NCI-H82 treated with DMSO at 0.1 percent for 48 hours (cell line): Measurements from ENCODE around the gene NMD3.
"Not testable (repeated sequence)": the region's sequence is repeated elsewhere in the genome, so short reads cannot be mapped to it uniquely, and the experiment has no call there.

Source experiments
- DNase-seq: peaks from one replicate; lab custom pipeline; 2025; ENCODE audit not compliant: unreplicated experiment; lab: John Stamatoyannopoulos, UW

Gene NMD3

DNA sequence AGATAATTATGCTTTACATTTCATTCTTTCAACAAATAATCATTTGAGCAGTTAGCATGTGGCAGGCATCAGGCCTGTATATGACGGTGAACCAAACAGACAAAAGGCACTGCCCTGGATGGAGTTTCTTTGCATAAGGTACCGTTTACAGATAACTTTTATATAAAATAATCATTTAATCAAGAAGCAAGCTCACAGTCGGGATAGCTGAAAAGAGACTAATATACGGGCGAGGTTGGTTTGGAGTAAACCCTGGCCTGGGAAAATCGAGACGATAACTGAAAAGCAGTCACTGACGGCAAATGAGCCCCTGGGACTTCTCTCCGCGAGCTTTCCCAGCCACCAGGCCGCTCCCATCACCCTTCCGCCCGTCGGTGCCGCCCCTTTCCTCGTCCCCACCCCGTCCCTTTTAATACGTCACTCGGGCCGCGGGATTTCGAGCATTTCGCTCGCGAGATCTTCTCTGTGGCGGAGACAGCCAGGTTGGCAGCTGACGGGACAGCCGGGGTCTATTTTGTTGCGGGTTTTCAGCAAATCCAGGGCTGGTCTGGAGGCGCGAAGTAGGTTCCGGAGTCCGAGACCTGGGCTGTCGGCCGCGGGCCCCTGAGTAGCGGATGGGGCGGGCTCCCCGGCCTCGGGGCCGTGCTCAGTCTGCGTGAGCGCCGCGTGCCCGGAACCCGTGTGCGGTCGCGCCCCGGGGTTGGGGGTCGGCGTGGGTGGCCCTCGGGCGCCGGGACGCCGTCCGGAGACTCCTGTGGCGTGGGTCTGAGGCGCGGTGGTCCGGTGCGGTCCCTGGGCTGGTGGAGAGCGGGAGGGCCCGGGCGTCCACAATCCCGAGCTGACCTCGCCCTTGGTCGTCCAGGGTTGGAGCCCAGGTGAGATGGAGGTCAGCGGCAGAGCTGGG lies at the start of gene NMD3:
Gene NMD3 (plus strand): TSS at position 462 of the 904 bp plus-strand sequence. CDS start 703 bp downstream, outside the sequence.
- DNase-seq: peak; percentile 86

DNA sequence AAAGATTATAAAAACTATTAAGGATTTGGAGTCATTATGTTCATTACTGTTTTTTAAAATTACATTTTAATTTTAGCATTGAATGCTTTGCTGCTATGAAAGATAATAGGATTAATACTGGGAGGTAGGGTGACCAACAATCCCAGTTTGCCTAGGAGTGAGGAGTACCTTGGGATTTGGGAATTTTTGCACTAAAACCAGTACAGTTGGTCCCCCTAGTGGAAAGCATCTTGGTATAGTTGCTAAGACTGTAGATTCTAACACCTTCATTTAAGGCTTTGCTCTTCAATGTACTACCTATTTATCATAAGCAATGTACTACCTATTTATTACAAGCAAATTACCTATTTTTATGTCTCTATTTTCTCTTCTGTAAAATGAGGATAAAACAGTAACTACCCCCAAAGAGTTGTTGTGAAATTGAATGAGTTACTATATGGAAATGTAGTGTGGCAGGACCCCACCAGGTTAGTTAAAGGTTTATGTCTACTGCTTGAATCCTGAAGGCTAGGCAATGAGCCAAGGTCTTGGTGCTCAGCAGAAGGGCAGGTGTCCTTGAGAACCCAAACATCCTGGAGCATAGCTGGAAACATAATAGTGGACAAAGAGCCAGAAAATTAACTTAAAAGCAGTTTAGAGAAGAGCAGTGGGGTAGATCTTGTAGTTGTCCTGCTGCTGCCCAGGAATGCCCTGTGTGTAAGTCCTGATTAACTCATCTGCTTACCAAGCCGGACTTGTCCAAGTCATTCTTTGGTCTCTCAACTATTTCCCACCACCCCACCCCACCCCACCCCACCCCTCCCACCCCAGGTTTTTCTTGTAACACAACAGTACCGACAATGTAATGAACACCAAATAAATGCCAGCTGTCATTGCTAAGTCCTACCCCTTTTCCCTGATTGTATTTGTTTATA lies 49.2 kb upstream of the NMD3 start:
- DNase-seq: no peak

- no peak for DNase-seq
Measured at GRCh38 chr3:161175506-161175905, 45.6 kb upstream of the NMD3 start.

GRCh38 chr3:161177991-161178390 lies 43.1 kb upstream of the NMD3 start:
- no peak for DNase-seq

DNA sequence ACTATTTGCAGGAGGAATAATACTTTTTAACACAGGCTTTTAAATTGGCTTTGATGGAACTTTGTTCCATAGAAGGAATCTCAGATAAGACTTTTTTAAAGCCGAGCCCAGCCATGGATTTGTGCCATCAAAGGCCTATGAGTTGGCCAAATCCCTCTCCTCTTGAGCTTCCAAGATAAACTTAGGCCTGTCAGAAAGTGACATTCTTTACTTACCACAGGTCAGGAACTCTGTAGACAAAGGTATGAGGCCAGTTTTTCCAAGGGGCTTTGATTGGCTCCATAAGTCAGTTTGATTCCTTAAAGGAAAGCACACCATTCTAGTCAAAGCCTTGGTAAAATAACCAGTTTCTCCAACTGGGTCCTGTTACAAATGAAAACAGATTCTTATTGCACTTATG lies 39.7 kb upstream of the NMD3 start:
- DNase-seq: not testable (repeated sequence)

DNA sequence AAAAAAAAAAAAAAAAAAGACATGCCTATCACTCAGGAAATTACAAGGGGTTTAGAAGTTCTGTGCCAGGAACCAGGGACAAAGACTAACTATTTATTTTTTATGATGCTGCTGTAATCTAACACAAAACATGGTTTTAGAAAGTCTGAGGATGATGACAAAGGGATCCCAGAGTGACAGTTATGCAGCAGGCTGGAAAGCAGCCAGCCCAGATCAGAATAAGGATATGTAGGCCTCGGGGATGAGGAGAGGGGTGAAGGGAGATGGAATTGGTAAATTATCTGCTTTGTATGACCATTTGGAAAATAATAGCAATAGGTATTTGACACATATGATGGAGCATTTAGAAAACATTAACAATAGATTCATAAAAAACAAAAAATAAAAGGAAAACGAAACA lies 34.1 kb upstream of the NMD3 start:
- no peak for DNase-seq

DNA sequence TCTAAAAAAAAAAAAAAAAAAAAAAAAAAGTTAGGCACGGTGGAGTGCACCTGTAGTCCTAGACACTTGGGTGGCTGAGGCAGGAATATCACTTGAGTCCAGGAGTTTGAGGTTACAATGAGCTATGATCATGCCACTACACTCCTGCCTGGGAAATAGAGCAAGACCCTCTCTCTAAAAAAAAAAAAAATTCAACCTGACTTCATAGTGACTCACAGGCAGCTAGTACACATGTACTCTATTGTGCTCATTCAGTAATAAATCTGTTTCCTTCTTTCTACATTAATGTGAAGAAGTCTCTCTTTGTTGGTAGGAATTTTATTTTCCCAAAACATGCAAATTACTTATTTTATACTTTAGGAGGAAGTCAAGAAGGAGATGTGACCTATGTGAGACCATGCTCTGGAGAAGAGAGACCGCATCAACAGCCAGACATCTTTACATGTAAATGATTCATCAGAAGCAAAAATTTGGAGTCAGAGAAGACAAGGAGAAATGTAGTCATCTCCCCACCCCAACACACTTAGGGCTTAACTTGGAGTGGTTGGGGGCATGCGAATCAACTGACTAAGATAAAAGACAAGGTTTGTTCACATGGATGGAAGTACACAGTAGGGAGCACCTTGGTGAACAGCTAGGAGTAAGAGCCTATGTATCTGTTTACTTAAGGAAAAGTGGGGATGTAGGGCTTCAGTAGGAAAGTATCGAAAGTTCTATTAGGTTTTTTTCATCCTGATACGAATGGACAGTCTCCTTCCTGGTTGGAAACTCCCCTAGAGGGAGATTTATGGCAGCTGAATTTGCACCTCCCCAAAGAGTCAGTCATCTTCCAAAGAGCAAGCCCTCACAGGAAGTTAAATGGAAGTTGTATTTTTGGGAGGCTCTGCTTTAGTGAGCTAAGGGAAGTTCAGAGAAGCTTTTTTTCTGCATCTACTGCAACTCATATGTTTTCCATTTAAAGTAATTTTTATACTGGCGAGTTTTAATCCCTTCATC lies 23.0 kb upstream of the NMD3 start:
- DNase-seq: no peak

DNA sequence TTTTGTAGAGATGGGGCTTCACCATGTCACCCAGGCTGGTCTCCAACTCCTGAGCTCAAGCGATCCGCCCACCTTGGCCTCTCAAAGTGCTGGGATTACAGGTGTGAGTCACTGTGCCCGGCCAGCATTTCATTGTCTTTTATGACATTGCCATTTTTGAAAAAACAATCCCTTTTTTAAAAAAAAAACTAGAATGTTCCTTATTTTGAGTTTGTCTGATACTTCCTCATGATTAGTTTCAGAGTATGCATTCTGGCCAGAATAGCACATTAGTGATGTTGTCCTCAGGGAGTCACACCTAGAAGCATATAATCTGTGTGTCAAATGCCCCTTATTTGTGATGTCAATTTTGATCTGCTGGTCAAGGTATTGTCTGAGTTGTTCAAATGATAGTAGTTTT lies 21.2 kb upstream of the NMD3 start:
- DNase-seq: no peak

DNA sequence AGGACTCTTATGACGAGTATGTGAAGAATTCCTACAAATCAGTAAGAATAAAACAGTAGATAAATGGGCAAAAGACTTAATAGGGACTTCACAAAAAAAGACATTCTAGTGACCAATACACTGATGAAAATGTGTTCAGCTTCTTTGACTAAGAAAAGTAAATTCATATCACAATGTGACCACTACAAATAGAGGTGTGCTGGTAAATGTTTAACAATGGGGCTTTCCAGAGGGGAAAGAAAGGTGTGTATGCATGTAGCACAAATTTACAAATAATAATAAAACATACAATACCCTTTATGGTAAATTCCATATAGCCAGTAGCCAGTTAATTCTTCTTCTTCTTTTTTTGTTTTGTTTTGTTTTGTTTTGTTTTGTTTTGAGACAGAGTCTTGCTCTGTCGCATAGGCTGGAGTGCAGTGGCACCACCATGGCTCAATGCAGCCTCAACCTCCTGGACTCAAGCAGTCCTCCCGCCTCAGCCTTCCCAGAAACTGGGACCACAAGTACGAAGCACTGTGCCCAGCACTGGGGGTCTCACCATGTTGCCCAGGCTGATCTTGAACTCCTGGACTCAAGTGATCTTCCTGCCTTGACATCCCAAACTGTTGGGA lies 17.5 kb upstream of the NMD3 start:
- no peak for DNase-seq

DNA sequence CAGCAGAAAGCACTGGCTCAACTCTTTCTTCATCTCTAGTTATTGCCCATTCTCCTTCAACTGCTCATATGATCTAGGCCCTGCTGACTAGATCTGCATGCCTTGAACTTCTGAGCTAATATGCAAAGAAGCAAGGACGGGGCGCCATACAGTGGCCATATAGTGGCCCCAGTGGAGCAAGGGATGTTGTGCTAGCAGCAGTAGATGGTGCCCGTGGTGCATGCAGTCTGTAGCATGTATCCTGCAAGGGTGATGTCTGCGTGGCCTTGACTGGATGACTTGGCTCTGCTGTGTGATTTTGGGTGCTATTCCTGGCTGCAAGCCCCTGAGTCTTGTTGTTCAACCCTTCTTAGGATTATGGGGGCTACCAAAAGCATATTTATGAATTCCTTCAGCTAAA lies 12.2 kb upstream of the NMD3 start:
- no peak for DNase-seq

DNA sequence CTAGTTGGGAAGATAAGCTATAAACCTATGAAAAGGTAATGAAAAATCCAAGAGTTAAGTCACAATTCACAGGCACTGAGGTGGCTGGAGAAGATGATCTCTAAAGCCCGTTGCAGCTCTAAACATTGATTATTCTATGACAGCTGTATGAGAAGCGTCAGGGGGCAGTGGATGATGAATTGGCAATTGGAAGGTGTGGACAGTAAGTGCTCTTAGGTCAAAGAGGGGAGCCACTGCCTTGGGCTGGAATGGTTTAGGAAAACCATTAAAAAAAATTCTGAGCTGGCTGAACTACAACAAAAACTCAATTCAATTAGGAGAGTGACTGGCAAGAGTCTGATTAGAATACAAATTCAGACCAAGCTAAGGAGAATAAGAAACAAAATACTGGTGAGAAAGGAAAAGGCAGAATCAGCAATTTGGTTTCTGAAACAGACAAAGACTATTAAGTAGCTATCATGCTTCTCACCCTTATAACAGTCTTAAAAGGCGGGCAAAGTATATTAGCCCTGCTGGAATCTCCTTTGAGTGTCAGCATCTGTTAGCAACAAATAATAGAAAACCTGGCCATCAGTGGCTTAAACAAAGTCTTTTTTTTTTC lies 8.8 kb upstream of the NMD3 start:
- no peak for DNase-seq

DNA sequence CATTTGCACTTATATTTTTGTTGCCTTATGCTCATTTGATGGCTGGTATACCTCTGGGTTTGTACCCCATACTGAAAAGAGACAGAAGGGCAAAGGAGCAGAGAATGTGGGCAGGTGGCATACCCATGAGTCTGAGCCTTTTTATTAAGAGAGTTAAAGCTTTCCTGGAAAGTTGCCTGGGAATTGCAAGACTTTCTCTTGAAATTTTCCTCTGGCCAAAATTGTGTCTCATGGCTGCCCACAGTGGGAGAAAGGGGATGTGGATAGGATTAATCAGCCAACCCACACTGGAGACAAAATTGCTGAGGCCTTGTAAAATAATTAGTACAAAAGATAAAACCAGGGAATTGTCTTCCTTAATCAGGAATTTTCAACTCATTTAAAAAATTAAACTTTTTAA lies 8.2 kb upstream of the NMD3 start:
- DNase-seq: no peak

DNA sequence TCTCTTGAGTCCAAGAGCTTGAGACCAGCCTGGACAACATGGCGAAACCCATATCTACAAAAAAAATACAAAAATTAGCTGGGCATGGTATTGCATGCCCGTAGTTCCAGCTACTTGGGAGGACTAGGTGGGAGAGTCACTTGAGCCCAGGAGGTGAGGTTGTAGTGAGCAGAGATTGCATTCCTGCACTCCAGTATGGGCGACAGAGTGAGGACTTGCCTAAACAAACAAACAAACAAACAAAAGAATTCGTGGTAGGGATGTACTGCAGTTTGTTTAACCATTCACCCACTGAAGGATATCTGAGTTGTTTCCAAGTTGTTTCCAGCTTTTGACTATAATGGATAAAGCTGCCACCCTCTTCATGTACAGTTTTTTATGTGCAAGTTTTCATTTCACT lies 7.5 kb upstream of the NMD3 start:
- DNase-seq: no peak

- no peak for DNase-seq
Measured at GRCh38 chr3:161215185-161215584, 5.9 kb upstream of the NMD3 start.

DNA sequence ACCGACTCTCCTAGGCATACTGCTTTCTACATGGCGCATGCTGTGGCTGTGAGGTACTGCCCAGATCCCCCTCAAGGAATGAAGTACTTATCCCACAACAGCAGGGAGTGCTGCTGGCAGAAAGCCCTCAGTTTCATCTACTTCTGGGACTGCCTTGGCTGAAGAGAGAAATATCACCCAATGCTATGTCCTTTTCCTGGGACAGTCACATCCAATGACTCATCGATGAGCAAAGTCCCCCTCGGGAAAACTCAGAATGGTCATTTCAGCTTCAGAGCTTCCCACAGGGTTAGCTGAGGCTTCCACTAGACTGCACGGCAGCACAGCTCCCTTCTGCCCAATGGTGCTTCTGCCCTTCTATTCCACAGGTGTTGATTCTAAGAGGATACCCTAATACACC lies 3.6 kb upstream of the NMD3 start:
- DNase-seq: no peak

- no peak for DNase-seq
Measured at GRCh38 chr3:161219495-161219894, 1.6 kb upstream of the NMD3 start.

DNA sequence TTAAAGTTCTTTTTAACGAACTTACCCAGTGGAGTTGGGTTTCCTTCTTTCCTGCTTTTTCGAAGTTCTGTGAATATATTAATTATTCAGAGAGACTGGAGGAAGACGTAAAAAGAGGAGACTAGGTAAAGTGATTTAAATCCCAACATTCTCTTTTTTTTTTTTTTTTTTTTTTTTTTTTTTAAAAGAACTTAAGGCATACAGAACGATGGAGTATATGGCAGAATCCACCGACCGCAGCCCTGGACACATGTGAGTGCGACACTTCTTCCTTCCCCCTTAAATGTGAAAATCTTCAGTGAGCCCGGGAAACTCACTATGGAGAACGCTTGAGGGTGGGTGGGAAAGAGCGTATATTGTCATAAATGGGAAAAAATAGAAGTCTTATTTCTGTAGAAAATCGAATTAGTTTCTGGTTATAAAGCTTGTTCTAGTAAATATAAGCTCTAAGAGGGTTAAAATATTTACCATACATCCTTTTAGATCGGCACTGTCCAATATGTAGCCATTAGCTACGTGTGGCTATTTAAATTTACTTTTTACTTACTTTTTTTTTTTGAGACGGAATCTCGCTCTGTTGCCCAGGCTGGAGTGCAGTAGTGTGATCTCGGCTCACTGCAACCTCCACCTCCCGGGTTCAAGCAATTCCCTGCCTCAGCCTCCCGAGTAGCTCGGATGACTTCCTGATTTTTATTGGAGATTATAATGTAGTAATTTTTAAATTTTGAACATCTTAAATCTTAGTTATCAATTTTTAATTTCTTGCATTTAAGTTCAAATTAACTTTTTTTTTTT lies 892 bp downstream of the NMD3 start:
- no peak for DNase-seq

GRCh38 chr3:161222662-161223061 lies 1.6 kb downstream of the NMD3 start:
- peak; percentile 25 for DNase-seq

DNA sequence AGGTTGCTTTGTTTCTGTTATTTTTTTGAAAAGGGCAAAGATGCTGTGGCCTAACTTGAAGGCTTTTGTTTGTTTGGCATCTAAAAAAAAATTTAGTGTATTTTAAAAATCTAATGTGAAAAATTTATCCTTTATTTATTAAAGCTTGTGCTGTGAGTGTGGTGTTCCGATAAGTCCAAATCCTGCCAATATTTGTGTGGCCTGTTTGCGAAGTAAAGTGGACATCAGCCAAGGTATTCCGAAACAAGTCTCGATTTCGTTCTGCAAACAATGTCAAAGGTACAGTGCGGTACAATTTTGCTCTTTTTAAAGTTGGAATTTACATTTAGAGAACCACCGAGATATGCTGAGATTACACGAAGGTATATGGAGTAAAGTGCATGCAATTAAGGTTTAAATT lies 3.7 kb downstream of the NMD3 start:
- no peak for DNase-seq
